Subcutaneous abdominal adipose tissue (tissue), 5 donors: ENCODE results near the gene MLLT6.
A peak's percentile ranks its signal among the peaks of the same experiment; 100 is the strongest.

Source experiments
- H3K27ac ChIP-seq: one replicate; pipeline ENCODE4 v1.7.0; 2013; ENCODE audit warnings: low read depth, mild to moderate bottlenecking, inconsistent platforms, low read length, moderate library complexity
- H3K27me3 ChIP-seq, 5 donors: one replicate each; pipeline ENCODE4 v1.7.0; 2013; ENCODE audit warnings: low read length in 5 of 5, inconsistent platforms in 1 of 5; ENCODE audit not compliant: control insufficient read depth in 5 of 5, insufficient read depth in 4 of 5
- H3K36me3 ChIP-seq, 5 donors: one replicate each; pipeline ENCODE4 v1.7.0; 2013; ENCODE audit warnings: low read length in 5 of 5; ENCODE audit not compliant: control insufficient read depth in 5 of 5, insufficient read depth in 5 of 5
- H3K4me1 ChIP-seq, 5 donors: one replicate each; pipeline ENCODE4 v1.7.0; 2013; ENCODE audit warnings: low read length in 5 of 5, mild to moderate bottlenecking in 3 of 5, moderate library complexity in 1 of 5; ENCODE audit not compliant: control insufficient read depth in 5 of 5, insufficient read depth in 5 of 5
- H3K4me3 ChIP-seq, 5 donors: one replicate each; pipeline ENCODE4 v1.7.0; 2013; ENCODE audit warnings: low read length in 5 of 5, low read depth in 1 of 5
- H3K9ac ChIP-seq, 5 donors: one replicate each; pipeline ENCODE4 v1.7.0; 2013; ENCODE audit warnings: low read length in 5 of 5, mild to moderate bottlenecking in 4 of 5, moderate library complexity in 3 of 5
- H3K9me3 ChIP-seq, 5 donors: one replicate each; pipeline ENCODE4 v1.7.0; 2013; ENCODE audit warnings: low read length in 5 of 5; ENCODE audit not compliant: control insufficient read depth in 5 of 5
- donor health status: healthy.
- donor health status: healthy.
- donor health status: healthy.
- donor health status: healthy.
- donor health status: healthy.

The MLLT6 gene

GRCh38 chr17:38704606-38705522 is at the start of gene MLLT6:
MLLT6 (plus strand) TSS chr17:38705273; CDS start chr17:38705633, 360 bp downstream.
- peak within 1 kb of the TSS; percentile 96 for H3K27ac ChIP-seq
- peaks cover 5 to 63% (median 49%) of the 10 kb centered on the region in 5 donors for H3K4me1 ChIP-seq
- H3K9ac ChIP-seq = peak within 1 kb of the TSS; percentile 81 to 94 (median 87)
- H3K9me3 ChIP-seq = no peaks in the 10 kb centered on the region
- H3K4me3 ChIP-seq = peak within 1 kb of the TSS; percentile 77 to 90 (median 85)
- no peaks in the 10 kb centered on the region for H3K27me3 ChIP-seq
- peaks cover 0 to 22% (median 19%) of the 10 kb centered on the region in 5 donors for H3K36me3 ChIP-seq

- Histone ChIP-seq H3K4me3 (peak overlapping the region in 1 of 5 donors; percentile 19), H3K27me3 (peaks cover 24 to 32% (median 25%) of the 10 kb centered on the region in 5 donors), H3K9ac (no peak overlapping the region), H3K9me3 (no peaks in the 10 kb centered on the region), H3K4me1 (peaks cover 0 to 16% (median 10%) of the 10 kb centered on the region in 5 donors), H3K27ac (no peak overlapping the region), H3K36me3 (no peaks in the 10 kb centered on the region)
Measured at GRCh38 chr17:38656959-38657823, 47.9 kb upstream of the MLLT6 start.

- H3K4me1 ChIP-seq = peaks cover 0 to 16% (median 10%) of the 10 kb centered on the region in 5 donors
- H3K36me3 ChIP-seq = no peaks in the 10 kb centered on the region
- no peak overlapping the region for H3K9ac ChIP-seq
- H3K27ac ChIP-seq = no peak overlapping the region
- H3K9me3 ChIP-seq = no peaks in the 10 kb centered on the region
- no peak overlapping the region for H3K4me3 ChIP-seq
- H3K27me3 ChIP-seq = peaks cover 24 to 34% (median 25%) of the 10 kb centered on the region in 5 donors
Measured at GRCh38 chr17:38657824-38658740, 47.0 kb upstream of the MLLT6 start.

- Histone ChIP-seq H3K9ac (no peak overlapping the region), H3K36me3 (no peaks in the 10 kb centered on the region), H3K4me1 (peaks cover 0 to 16% (median 10%) of the 10 kb centered on the region in 5 donors), H3K27me3 (peaks cover 19 to 29% (median 20%) of the 10 kb centered on the region in 5 donors), H3K27ac (no peak overlapping the region), H3K4me3 (peak overlapping the region in 1 of 5 donors; percentile 15), H3K9me3 (no peaks in the 10 kb centered on the region)
Measured at GRCh38 chr17:38658741-38659345, 46.2 kb upstream of the MLLT6 start.

- peaks cover 14 to 23% (median 16%) of the 10 kb centered on the region in 5 donors for H3K27me3 ChIP-seq
- no peak overlapping the region for H3K27ac ChIP-seq
- H3K4me3 ChIP-seq = no peak overlapping the region
- no peaks in the 10 kb centered on the region for H3K9me3 ChIP-seq
- peaks cover 0 to 16% (median 10%) of the 10 kb centered on the region in 5 donors for H3K4me1 ChIP-seq
- H3K36me3 ChIP-seq = no peaks in the 10 kb centered on the region
- no peak overlapping the region for H3K9ac ChIP-seq
Measured at GRCh38 chr17:38659415-38659814, 45.7 kb upstream of the MLLT6 start.

- H3K4me1 ChIP-seq = peaks cover 0 to 16% (median 10%) of the 10 kb centered on the region in 5 donors
- peaks cover 6 to 17% (median 9%) of the 10 kb centered on the region in 5 donors for H3K27me3 ChIP-seq
- H3K9me3 ChIP-seq = no peaks in the 10 kb centered on the region
- no peak overlapping the region for H3K9ac ChIP-seq
- H3K4me3 ChIP-seq = no peak overlapping the region
- H3K27ac ChIP-seq = no peak overlapping the region
- no peaks in the 10 kb centered on the region for H3K36me3 ChIP-seq
Measured at GRCh38 chr17:38660097-38661025, 44.7 kb upstream of the MLLT6 start.

- Histone ChIP-seq H3K9me3 (no peaks in the 10 kb centered on the region), H3K9ac (no peak overlapping the region), H3K36me3 (no peaks in the 10 kb centered on the region), H3K27me3 (peaks cover 0 to 5% (median 3%) of the 10 kb centered on the region in 5 donors), H3K27ac (no peak overlapping the region), H3K4me1 (peaks cover 0 to 14% (median 10%) of the 10 kb centered on the region in 5 donors), H3K4me3 (no peak overlapping the region)
Measured at GRCh38 chr17:38663125-38663751, 41.8 kb upstream of the MLLT6 start.

GRCh38 chr17:38663964-38664644 is 41.0 kb upstream of the MLLT6 start:
- Histone ChIP-seq H3K27me3 (peaks cover 1 to 9% (median 2%) of the 10 kb centered on the region in 5 donors), H3K9ac (no peak overlapping the region), H3K9me3 (no peaks in the 10 kb centered on the region), H3K36me3 (no peaks in the 10 kb centered on the region), H3K4me3 (no peak overlapping the region), H3K4me1 (peaks cover 0 to 8% (median 6%) of the 10 kb centered on the region in 5 donors), H3K27ac (no peak overlapping the region)
